NCI-H1436 (cell line): Measurements from ENCODE around the gene RPEL1.
"Not testable (repeated sequence)": the region's sequence is repeated elsewhere in the genome, so short reads cannot be mapped to it uniquely, and the experiment has no call there.

ENCODE experiments used
- DNase-seq: peaks from one replicate; lab custom pipeline; 2025; lab: John Stamatoyannopoulos, UW

RPEL1 gene

GRCh38 chr10:103245587-103245986 lies at the start of gene RPEL1:
RPEL1 (plus strand) TSS chr10:103245887; CDS start chr10:103245997, 110 bp downstream.
- DNase-seq = not testable (repeated sequence)

- DNase-seq = no peak
These were observed 49.2 kb upstream of the RPEL1 start for GRCh38 chr10:103196516-103196915.

GRCh38 chr10:103197174-103197573 lies 48.5 kb upstream of the RPEL1 start:
- no peak for DNase-seq

GRCh38 chr10:103197903-103198302 lies 47.8 kb upstream of the RPEL1 start:
- no peak for DNase-seq

- no peak for DNase-seq
These were observed 47.0 kb upstream of the RPEL1 start for GRCh38 chr10:103198648-103199047.

GRCh38 chr10:103199488-103199887 lies 46.2 kb upstream of the RPEL1 start:
- no peak for DNase-seq

- no peak for DNase-seq
These were observed 43.4 kb upstream of the RPEL1 start for GRCh38 chr10:103202319-103202718.

- DNase-seq = no peak
These were observed 42.2 kb upstream of the RPEL1 start for GRCh38 chr10:103203466-103203865.

- no peak for DNase-seq
These were observed 41.1 kb upstream of the RPEL1 start for GRCh38 chr10:103204353-103205255.

- not testable (repeated sequence) for DNase-seq
These were observed 40.3 kb upstream of the RPEL1 start for GRCh38 chr10:103205401-103205800.

- DNase-seq = not testable (repeated sequence)
These were observed 39.0 kb upstream of the RPEL1 start for GRCh38 chr10:103206715-103207114.

- no peak for DNase-seq
These were observed 38.5 kb upstream of the RPEL1 start for GRCh38 chr10:103207141-103207540.

GRCh38 chr10:103207643-103208042 lies 38.0 kb upstream of the RPEL1 start:
- DNase-seq = not testable (repeated sequence)

- DNase-seq = not testable (repeated sequence)
These were observed 35.4 kb upstream of the RPEL1 start for GRCh38 chr10:103210262-103210661.

- no peak for DNase-seq
These were observed 30.1 kb upstream of the RPEL1 start for GRCh38 chr10:103215601-103216000.

- not testable (repeated sequence) for DNase-seq
These were observed 29.3 kb upstream of the RPEL1 start for GRCh38 chr10:103216362-103216761.

- no peak for DNase-seq
These were observed 21.6 kb upstream of the RPEL1 start for GRCh38 chr10:103224133-103224532.

GRCh38 chr10:103224721-103225120 lies 21.0 kb upstream of the RPEL1 start:
- not testable (repeated sequence) for DNase-seq

GRCh38 chr10:103225939-103226338 lies 19.7 kb upstream of the RPEL1 start:
- no peak for DNase-seq

- no peak for DNase-seq
These were observed 18.3 kb upstream of the RPEL1 start for GRCh38 chr10:103227416-103227815.

- DNase-seq = no peak
These were observed 14.6 kb upstream of the RPEL1 start for GRCh38 chr10:103231047-103231551.

- no peak for DNase-seq
These were observed 13.5 kb upstream of the RPEL1 start for GRCh38 chr10:103232131-103232673.
